ENCODE measurements around the gene C12orf75. TPM values are rescaled to one million over a fixed set of nuclear protein-coding genes. Genes with fewer than 3 reads are reported as not detected.

C12orf75 gene
- total RNA-seq, 2 experiments from 2014 or later, result 16.7 to 17.0 TPM

GRCh38 chr12:105334001-105334400 is 3.5 kb downstream of the C12orf75 start:
- no peak overlapping the region for H3K4me3 ChIP-seq (ENCODE audit: low read length)
- H3K9me3 Mint-ChIP-seq, result no peaks in the 10 kb centered on the region
- TF ChIP-seq CTCF (IDR thresholded peaks at IDR 0.05), result no peak
- no peaks in the 10 kb centered on the region for H3K27me3 ChIP-seq (ENCODE audit: control insufficient read depth in 1 of 2, insufficient read depth in 2 of 2, low read length in 2 of 2)
- no peak overlapping the region for H3K27ac Mint-ChIP-seq
- H3K27me3 Mint-ChIP-seq, result no peaks in the 10 kb centered on the region
- intact Hi-C loops (cut with DNase I, micrococcal nuclease), result loop anchor here in 1 of 2 experiments (5.0 kb wide), 1 partner anchor 227 kb away; the partner anchor contains the start of gene WASHC4
- no peak for ATAC-seq (ENCODE audit: poor library complexity)
- POLR2A ChIA-PET, result no interaction called here
- CTCF ChIA-PET, result interaction anchor here (1.5 kb wide), 1 partner anchor 12 kb away, joined by 3 read pairs; no protein-coding TSS in a partner anchor
- H3K27ac ChIP-seq (ENCODE audit: low read depth in 1 of 2, low read length in 2 of 2), result no peak overlapping the region
- H3K9me3 ChIP-seq (ENCODE audit: control insufficient read depth in 1 of 2, insufficient read depth in 1 of 2, low read length in 2 of 2), result no peaks in the 10 kb centered on the region
- H3K4me1 ChIP-seq (ENCODE audit: insufficient read depth, low read length), result peaks cover 35% of the 10 kb centered on the region
- peaks cover 50% of the 10 kb centered on the region for H3K4me1 Mint-ChIP-seq (ENCODE audit: low read depth)
- no peaks in the 10 kb centered on the region for H3K36me3 ChIP-seq (ENCODE audit: insufficient read depth, low read length)
- peaks cover 5% of the 10 kb centered on the region for H3K36me3 Mint-ChIP-seq (ENCODE audit: low read depth)
- no peak for DNase-seq
- peak overlapping the region; percentile 27 for H3K4me3 Mint-ChIP-seq

GRCh38 chr12:105334582-105334981 is 4.1 kb downstream of the C12orf75 start:
- no peaks in the 10 kb centered on the region for H3K9me3 Mint-ChIP-seq
- no peak for ATAC-seq (ENCODE audit: poor library complexity)
- no peak for DNase-seq

GRCh38 chr12:105335856-105336255 is 5.4 kb downstream of the C12orf75 start:
- ChIA-PET POLR2A (interaction anchor here (1.0 kb wide), 1 partner anchor 28 kb away, joined by 3 read pairs; no protein-coding TSS in a partner anchor), CTCF (no interaction called here)
- H3K27ac Mint-ChIP-seq, result no peak overlapping the region
- no peaks in the 10 kb centered on the region for H3K27me3 Mint-ChIP-seq
- Histone ChIP-seq H3K36me3 (ENCODE audit: insufficient read depth, low read length) (no peaks in the 10 kb centered on the region), H3K27me3 (ENCODE audit: control insufficient read depth in 1 of 2, insufficient read depth in 2 of 2, low read length in 2 of 2) (no peaks in the 10 kb centered on the region), H3K9me3 (ENCODE audit: control insufficient read depth in 1 of 2, insufficient read depth in 1 of 2, low read length in 2 of 2) (peaks cover 6 to 8% of the 10 kb centered on the region in 2 experiments), H3K27ac (ENCODE audit: low read depth in 1 of 2, low read length in 2 of 2) (no peak overlapping the region), H3K4me3 (ENCODE audit: low read length) (no peak overlapping the region), H3K4me1 (ENCODE audit: insufficient read depth, low read length) (peaks cover 26% of the 10 kb centered on the region)
- no peaks in the 10 kb centered on the region for H3K9me3 Mint-ChIP-seq
- H3K4me3 Mint-ChIP-seq, result no peak overlapping the region
- TF ChIP-seq CTCF (IDR thresholded peaks at IDR 0.05), result no peak
- ATAC-seq (ENCODE audit: poor library complexity) (no peak), DNase-seq (no peak)
- intact Hi-C loops (cut with DNase I, micrococcal nuclease), result no loop called here
- peaks cover 44% of the 10 kb centered on the region for H3K4me1 Mint-ChIP-seq (ENCODE audit: low read depth)
- peaks cover 6% of the 10 kb centered on the region for H3K36me3 Mint-ChIP-seq (ENCODE audit: low read depth)

More at GRCh38 chr12:105334582-105334981, 4.1 kb downstream of the C12orf75 start:
- Histone ChIP-seq H3K4me1 (ENCODE audit: insufficient read depth, low read length) (peaks cover 32% of the 10 kb centered on the region), H3K9me3 (ENCODE audit: control insufficient read depth in 1 of 2, insufficient read depth in 1 of 2, low read length in 2 of 2) (no peaks in the 10 kb centered on the region), H3K27me3 (ENCODE audit: control insufficient read depth in 1 of 2, insufficient read depth in 2 of 2, low read length in 2 of 2) (no peaks in the 10 kb centered on the region), H3K27ac (ENCODE audit: low read depth in 1 of 2, low read length in 2 of 2) (no peak overlapping the region), H3K4me3 (ENCODE audit: low read length) (no peak overlapping the region), H3K36me3 (ENCODE audit: insufficient read depth, low read length) (no peaks in the 10 kb centered on the region)
- Mint-ChIP-seq H3K4me1 (ENCODE audit: low read depth) (peaks cover 49% of the 10 kb centered on the region), H3K36me3 (ENCODE audit: low read depth) (peaks cover 5% of the 10 kb centered on the region), H3K27me3 (no peaks in the 10 kb centered on the region), H3K27ac (no peak overlapping the region), H3K4me3 (no peak overlapping the region)
- intact Hi-C loops (cut with DNase I, micrococcal nuclease), result loop anchor here in 1 of 2 experiments (5.0 kb wide), 1 partner anchor 227 kb away; the partner anchor contains the start of gene WASHC4
- POLR2A ChIA-PET, result no interaction called here
- TF ChIP-seq CTCF (IDR thresholded peaks at IDR 0.05), result no peak
- CTCF ChIA-PET, result interaction anchor here (1.5 kb wide), 1 partner anchor 13 kb away, joined by 3 read pairs; no protein-coding TSS in a partner anchor

Data from CD4-positive, alpha-beta T cell (primary cell).